Nephron (organoid): ENCODE data around the gene NLK.

Experiments
- H3K27ac Mint-ChIP-seq, 3 experiments: 2 replicates each; pipeline ENCODE4 v1.8.0; 2020; ENCODE audit warnings: mixed read lengths in 3 of 3, mild to moderate bottlenecking in 2 of 3, moderate library complexity in 1 of 3
- H3K27me3 Mint-ChIP-seq: 2 replicates; pipeline ENCODE4 v1.8.0; 2021; ENCODE audit warnings: low read depth, mild to moderate bottlenecking, moderate library complexity, mixed read lengths
- H3K36me3 Mint-ChIP-seq: 2 replicates; pipeline ENCODE4 v1.8.0; 2020; ENCODE audit warnings: low read depth, mixed read lengths
- H3K4me1 Mint-ChIP-seq: 2 replicates; pipeline ENCODE4 v1.8.0; 2020; ENCODE audit warnings: mixed read lengths
- H3K4me3 Mint-ChIP-seq, 3 experiments: 2 replicates each; pipeline ENCODE4 v1.8.0; 2020; ENCODE audit warnings: mild to moderate bottlenecking in 3 of 3, mixed read lengths in 3 of 3, moderate library complexity in 2 of 3
- H3K9me3 Mint-ChIP-seq: 2 replicates; pipeline ENCODE4 v1.8.0; 2020; ENCODE audit warnings: mixed read lengths
- CTCF ChIP-seq, 3 experiments: fragments of 200-600 bp; sonication (generic); IDR thresholded peaks; one replicate each; pipeline ENCODE4 v1.5.0; 2021; ENCODE audit warnings: antibody characterized with exemption in 3 of 3; ENCODE audit not compliant: unreplicated experiment in 3 of 3

NLK gene

GRCh38 chr17:28081467-28081866, 39.0 kb downstream of the NLK start:
- peak overlapping the region; percentile 78 to 94 (median 89) for H3K27ac Mint-ChIP-seq
- peaks cover 7% of the 10 kb centered on the region for H3K36me3 Mint-ChIP-seq
- peak overlapping the region in 1 of 3 experiments; percentile 31 for H3K4me3 Mint-ChIP-seq
- H3K27me3 Mint-ChIP-seq: peaks cover 3% of the 10 kb centered on the region
- no peak for TF ChIP-seq CTCF (IDR thresholded peaks at IDR 0.05; ENCODE audit: unreplicated experiment in 3 of 3)
- no peaks in the 10 kb centered on the region for H3K9me3 Mint-ChIP-seq
- H3K4me1 Mint-ChIP-seq: peaks cover 19% of the 10 kb centered on the region

GRCh38 chr17:28085766-28086165, 43.3 kb downstream of the NLK start:
- H3K27me3 Mint-ChIP-seq: peaks cover 3% of the 10 kb centered on the region
- no peak for TF ChIP-seq CTCF (IDR thresholded peaks at IDR 0.05; ENCODE audit: unreplicated experiment in 3 of 3)
- H3K27ac Mint-ChIP-seq: peak overlapping the region in 1 of 3 experiments; percentile 12
- no peak overlapping the region for H3K4me3 Mint-ChIP-seq
- peaks cover 8% of the 10 kb centered on the region for H3K9me3 Mint-ChIP-seq
- H3K36me3 Mint-ChIP-seq: peaks cover 15% of the 10 kb centered on the region
- peaks cover 19% of the 10 kb centered on the region for H3K4me1 Mint-ChIP-seq

- peaks cover 9% of the 10 kb centered on the region for H3K9me3 Mint-ChIP-seq
- H3K36me3 Mint-ChIP-seq: peaks cover 16% of the 10 kb centered on the region
- H3K4me3 Mint-ChIP-seq: no peak overlapping the region
- no peak overlapping the region for H3K27ac Mint-ChIP-seq
- TF ChIP-seq CTCF (IDR thresholded peaks at IDR 0.05; ENCODE audit: unreplicated experiment in 3 of 3): no peak
- H3K4me1 Mint-ChIP-seq: peaks cover 19% of the 10 kb centered on the region
- peaks cover 3% of the 10 kb centered on the region for H3K27me3 Mint-ChIP-seq
Observed at GRCh38 chr17:28086519-28086918, 44.0 kb downstream of the NLK start.

- Mint-ChIP-seq H3K36me3 (peaks cover 16% of the 10 kb centered on the region), H3K27me3 (no peaks in the 10 kb centered on the region), H3K9me3 (peaks cover 9% of the 10 kb centered on the region), H3K4me1 (peaks cover 9% of the 10 kb centered on the region), H3K27ac (no peak overlapping the region), H3K4me3 (no peak overlapping the region)
- TF ChIP-seq CTCF (IDR thresholded peaks at IDR 0.05; ENCODE audit: unreplicated experiment in 3 of 3): no peak
Observed at GRCh38 chr17:28087743-28088142, 45.3 kb downstream of the NLK start.

GRCh38 chr17:28090551-28090950, 48.1 kb downstream of the NLK start:
- Mint-ChIP-seq H3K9me3 (peaks cover 9% of the 10 kb centered on the region), H3K27ac (peak overlapping the region in 1 of 3 experiments; percentile 41), H3K27me3 (no peaks in the 10 kb centered on the region), H3K4me3 (no peak overlapping the region), H3K36me3 (peaks cover 16% of the 10 kb centered on the region), H3K4me1 (peaks cover 12% of the 10 kb centered on the region)
- no peak for TF ChIP-seq CTCF (IDR thresholded peaks at IDR 0.05; ENCODE audit: unreplicated experiment in 3 of 3)

GRCh38 chr17:28092088-28092487, 49.6 kb downstream of the NLK start:
- no peak for TF ChIP-seq CTCF (IDR thresholded peaks at IDR 0.05; ENCODE audit: unreplicated experiment in 3 of 3)
- H3K9me3 Mint-ChIP-seq: peaks cover 9% of the 10 kb centered on the region

More at GRCh38 chr17:28092088-28092487, 49.6 kb downstream of the NLK start:
- H3K36me3 Mint-ChIP-seq: peaks cover 16% of the 10 kb centered on the region
- peaks cover 12% of the 10 kb centered on the region for H3K4me1 Mint-ChIP-seq
- no peaks in the 10 kb centered on the region for H3K27me3 Mint-ChIP-seq
- H3K4me3 Mint-ChIP-seq: no peak overlapping the region
- H3K27ac Mint-ChIP-seq: peak overlapping the region; percentile 29 to 75 (median 31)
